Measurements from ENCODE around the gene ATOSA. TPM values are rescaled to one million over a fixed set of nuclear protein-coding genes. Genes with fewer than 3 reads are reported as not detected.

The ATOSA gene
- total RNA-seq, 1 experiment from 2014 or later = 4.7 TPM

GRCh38 chr15:52652984-52653383, 26.2 kb downstream of the ATOSA start (continued):
- TF ChIP-seq REST (IDR thresholded peaks at IDR 0.05; ENCODE audit: low read depth) (no peak), JUND (IDR thresholded peaks at IDR 0.05) (no peak), ELF1 (IDR thresholded peaks at IDR 0.05; ENCODE audit: borderline replicate concordance, low read depth) (no peak), FOSL1 (IDR thresholded peaks at IDR 0.05; ENCODE audit: low read depth) (no peak)

- Histone ChIP-seq H3K9me2 (ENCODE audit: insufficient read depth) (no peaks in the 10 kb centered on the region), H4K20me1 (ENCODE audit: insufficient read depth) (no peaks in the 10 kb centered on the region), H3K27ac (ENCODE audit: low read depth, low read length) (no peak overlapping the region), H3K27me3 (ENCODE audit: insufficient read depth, low read length) (no peaks in the 10 kb centered on the region), H2AFZ (ENCODE audit: low read depth, low read length, poor library complexity, severe bottlenecking) (peak overlapping the region; percentile 74), H3K4me1 (ENCODE audit: control insufficient read depth in 1 of 2, insufficient read depth in 2 of 2, low read length in 2 of 2) (peaks cover 0 to 8% of the 10 kb centered on the region in 2 experiments; a peak in 1 of 4 replicates), H3K9me3 (ENCODE audit: control insufficient read depth in 1 of 2, insufficient read depth in 1 of 2, low read depth in 1 of 2, low read length in 2 of 2) (no peaks in the 10 kb centered on the region), H3K9ac (ENCODE audit: low read length) (0 out of 2 replicates have a peak overlapping the region, but pooled peaks have one; percentile 42), H3K4me2 (ENCODE audit: low read length) (peak overlapping the region; percentile 71), H3K36me3 (ENCODE audit: control insufficient read depth in 1 of 2, insufficient read depth in 2 of 2, low read length in 2 of 2) (no peaks in the 10 kb centered on the region), H3K4me3 (replicated peaks in 1 of 2; ENCODE audit: low read depth in 1 of 2, low read length in 2 of 2) (peak overlapping the region in 1 of 2 experiments; percentile 52; a peak in 2 of 4 replicates), H3K79me2 (ENCODE audit: insufficient read depth, low read length) (no peaks in the 10 kb centered on the region)
- ChIA-PET RAD21 (ENCODE audit: low non-redundant PET in 1 of 2, low total read pairs in 2 of 2, uncharacterized antibody in 2 of 2, unreplicated experiment in 2 of 2) (no interaction called here), POLR2A (no interaction called here), CTCF (no interaction called here)
- ATAC-seq (0 out of 2 replicates have a peak, but pooled peaks have one; percentile 18), DNase-seq (ENCODE audit: low read depth, low spot score) (no peak)
- intact Hi-C loops (cut with micrococcal nuclease) = no loop called here
- BruUV-seq (replicated peaks) = no TSS peak
- TF ChIP-seq REST (IDR thresholded peaks at IDR 0.05; ENCODE audit: low read depth) (no peak), ELF1 (IDR thresholded peaks at IDR 0.05; ENCODE audit: borderline replicate concordance, low read depth) (no peak), SRF (IDR thresholded peaks at IDR 0.05; ENCODE audit: low read depth) (no peak), ATF3 (IDR thresholded peaks at IDR 0.05) (no peak), CTCF (IDR thresholded peaks at IDR 0.05 in 2 of 3, conservative IDR thresholded peaks at IDR 0.05 in 1 of 3; ENCODE audit: borderline replicate concordance in 1 of 3, insufficient read depth in 1 of 3, low read depth in 2 of 3, low read length in 2 of 3) (no peak), POLR2AphosphoS5 (IDR thresholded peaks at IDR 0.05; ENCODE audit: low read depth, low read length) (no peak), EZH2 (IDR thresholded peaks at IDR 0.05) (no peak), FOSL1 (IDR thresholded peaks at IDR 0.05; ENCODE audit: low read depth) (no peak), RAD21 (IDR thresholded peaks at IDR 0.05; ENCODE audit: low read depth) (no peak), SIN3A (IDR thresholded peaks at IDR 0.05; ENCODE audit: low read depth) (no peak), YY1 (IDR thresholded peaks at IDR 0.05; ENCODE audit: extremely low read depth, insufficient replicate concordance, low read depth, low read length) (no peak), ZFX (IDR thresholded peaks at IDR 0.05) (no peak), EGR1 (IDR thresholded peaks at IDR 0.05; ENCODE audit: low read depth) (no peak), POLR2A (IDR thresholded peaks at IDR 0.05; ENCODE audit: borderline replicate concordance, extremely low read depth, insufficient read depth, insufficient read length) (no peak), ZNF274 (IDR thresholded peaks at IDR 0.05; ENCODE audit: low read depth, low read length) (no peak), MAX (IDR thresholded peaks at IDR 0.05) (no peak)
Measured at GRCh38 chr15:52652286-52652685, 26.9 kb downstream of the ATOSA start.
